Upper lobe of left lung (tissue), 4 donors: ENCODE data around the gene SEC11A.

Experiments
- CTCF ChIP-seq, 6 experiments: fragments of 450-650 bp in 4 of 6; fragments of 200-600 bp in 2 of 6; sonication (generic) in 2 of 6; IDR thresholded peaks; one replicate each; pipeline ENCODE4 v1.5.1; 2016 to 2019; ENCODE audit warnings: antibody characterized with exemption in 6 of 6
- EP300 ChIP-seq, 4 donors: sonication (generic); formaldehyde crosslinking; IDR thresholded peaks; one replicate each; pipeline ENCODE4 v1.5.1; 2017; ENCODE audit warnings: antibody characterized with exemption in 4 of 4, control low read depth in 2 of 4
- POLR2A ChIP-seq, 4 donors: fragments of 450-650 bp; IDR thresholded peaks; one replicate each; pipeline ENCODE4 v1.5.1; 2016 to 2017; ENCODE audit warnings: antibody characterized with exemption in 4 of 4, mild to moderate bottlenecking in 2 of 4
- POLR2AphosphoS5 ChIP-seq, 2 donors: sonication (generic); formaldehyde crosslinking; IDR thresholded peaks; one replicate each; pipeline ENCODE4 v1.5.1; 2017; ENCODE audit warnings: antibody characterized with exemption in 2 of 2

GRCh38 chr15:84760219-84760618 is 44.3 kb upstream of the SEC11A start:
- TF ChIP-seq CTCF (IDR thresholded peaks at IDR 0.05), result no peak
- TF ChIP-seq POLR2AphosphoS5 (IDR thresholded peaks at IDR 0.05), result no peak
- no peak for TF ChIP-seq POLR2A (IDR thresholded peaks at IDR 0.05)
- no peak for TF ChIP-seq EP300 (IDR thresholded peaks at IDR 0.05)
